Tibial nerve (tissue), 4 donors: ENCODE data around the gene PIP5K1C. TPM values are rescaled to one million over a fixed set of nuclear protein-coding genes. Genes with fewer than 3 reads are reported as not detected.
"Not testable (repeated sequence)": the region's sequence is repeated elsewhere in the genome, so short reads cannot be mapped to it uniquely, and the experiment has no call there.

Experiments used
- DNase-seq, 2 donors: peaks; one replicate each; pipeline ENCODE4 v3.0.0-alpha.2; 2019; ENCODE audit warnings: low spot score in 2 of 2
- H3K27ac ChIP-seq, 4 donors: fragments of 200-600 bp; sonication (generic) in 3 of 4; one replicate each; pipeline ENCODE4 v1.5.1; 2017 to 2019; ENCODE audit warnings: mild to moderate bottlenecking in 1 of 4
- H3K27me3 ChIP-seq, 2 donors: fragments of 200-600 bp; sonication (generic) in 1 of 2; one replicate each; pipeline versions ENCODE4 v1.5.1 to v1.6.0; 2017 to 2019
- H3K36me3 ChIP-seq, 3 donors: fragments of 200-600 bp; sonication (generic); one replicate each; pipeline ENCODE4 v1.5.1; 2018 to 2019
- H3K4me1 ChIP-seq, 4 donors: fragments of 200-600 bp; sonication (generic) in 3 of 4; one replicate each; pipeline ENCODE4 v1.5.1; 2017 to 2019
- H3K4me3 ChIP-seq, 4 donors: fragments of 200-600 bp; sonication (generic) in 3 of 4; one replicate each; pipeline ENCODE4 v1.5.1; 2017 to 2019; ENCODE audit warnings: mild to moderate bottlenecking in 1 of 4, moderate library complexity in 1 of 4
- H3K9me3 ChIP-seq, 4 donors: fragments of 200-600 bp; sonication (generic) in 3 of 4; one replicate each; pipeline ENCODE4 v1.5.1; 2017 to 2019
- CTCF ChIP-seq, 5 experiments: fragments of 200-600 bp in 3 of 5; fragments of 450-650 bp in 2 of 5; sonication (generic) in 3 of 5; IDR thresholded peaks; one replicate each; pipeline ENCODE4 v1.5.1; 2016 to 2019; ENCODE audit warnings: antibody characterized with exemption in 5 of 5, mild to moderate bottlenecking in 3 of 5, moderate library complexity in 2 of 5
- EP300 ChIP-seq, 2 donors: sonication (generic); formaldehyde crosslinking; IDR thresholded peaks; one replicate each; pipeline ENCODE4 v1.6.1; 2017; ENCODE audit warnings: antibody characterized with exemption in 2 of 2, mild to moderate bottlenecking in 1 of 2
- POLR2A ChIP-seq, 2 donors: fragments of 450-650 bp; IDR thresholded peaks; one replicate each; pipeline ENCODE4 v1.6.1; 2017; ENCODE audit warnings: antibody characterized with exemption in 2 of 2, mild to moderate bottlenecking in 2 of 2, moderate library complexity in 2 of 2
- WGBS, 2 donors: methylation state at CpG; one replicate each; pipeline ENCODE4 v1.1.5; 2018; 5-methylcytosine and 5-hydroxymethylcytosine counted together
- total RNA-seq, 4 donors: library from RNA; depleted of rRNA; stranded (reverse); fragments of >200 nt; gene quantifications; one replicate each; pipeline ENCODE4 v1.1.0, GENCODE V29; 2016

The PIP5K1C gene
- total RNA-seq, 4 donors from 2014 or later: 23.0 to 37.2 (median 24.9) TPM

- Histone ChIP-seq H3K4me3 (peak within 1 kb of the TSS; percentile 19 to 49 (median 32)), H3K4me1 (peaks cover 0 to 16% (median 3%) of the 10 kb centered on the region in 4 donors), H3K36me3 (no peaks in the 10 kb centered on the region), H3K27ac (peak within 1 kb of the TSS in 1 of 4 donors; percentile 3), H3K9me3 (no peaks in the 10 kb centered on the region), H3K27me3 (peaks cover 0 to 23% of the 10 kb centered on the region in 2 donors)
- no peak for TF ChIP-seq CTCF (IDR thresholded peaks at IDR 0.05)
- no peak for TF ChIP-seq EP300 (IDR thresholded peaks at IDR 0.05)
- no peak for TF ChIP-seq POLR2A (IDR thresholded peaks at IDR 0.05)
- no peak for DNase-seq
- 3 to 6% methylated on average over 20 to 40 of the region's 84 CpGs for WGBS, 2 donors
Measured at GRCh38 chr19:3585301-3586126, 114.8 kb downstream of the PIP5K1C start, which contains the start of gene GIPC3. GIPC3 (plus strand) TSS chr19:3585478; CDS start chr19:3585598, 120 bp downstream.

- DNase-seq, H3K9me3 ChIP-seq, H3K36me3 ChIP-seq, H3K4me3 ChIP-seq, H3K27ac ChIP-seq: not testable (repeated sequence)
- 86 to 93% methylated on average over 15 of the region's 15 CpGs for WGBS, 2 donors
- peaks cover 0 to 24% (median 4%) of the 10 kb centered on the region in 4 donors for H3K4me1 ChIP-seq
- peaks cover 0 to 23% of the 10 kb centered on the region in 2 donors for H3K27me3 ChIP-seq
Measured at GRCh38 chr19:3584036-3584802, 116.0 kb downstream of the PIP5K1C start.

- not testable (repeated sequence) for H3K27ac ChIP-seq, H3K4me3 ChIP-seq, H3K9me3 ChIP-seq, DNase-seq, H3K36me3 ChIP-seq
- WGBS, 2 donors: 85 to 87% methylated on average over 4 of the region's 4 CpGs
- Histone ChIP-seq H3K4me1 (peaks cover 0 to 29% (median 5%) of the 10 kb centered on the region in 4 donors), H3K27me3 (peaks cover 0 to 23% of the 10 kb centered on the region in 2 donors)
Measured at GRCh38 chr19:3581792-3582191, 118.5 kb downstream of the PIP5K1C start.

Other genes with a start within 250 kb of the PIP5K1C start
- gene SMIM24, start 219.9 kb downstream of the PIP5K1C start, total RNA-seq: not detected
- gene SMIM44, start 217.0 kb downstream of the PIP5K1C start, total RNA-seq: not detected
- gene DOHH, start 199.8 kb downstream of the PIP5K1C start, total RNA-seq: 10 to 100 TPM; 19.7 to 30.3 (median 23.0) TPM
- 10 to 100 TPM; 18.6 to 31.8 (median 25.7) TPM for gene FZR1, start 194.2 kb downstream of the PIP5K1C start, total RNA-seq
- gene TEKTIP1, start 161.3 kb downstream of the PIP5K1C start, total RNA-seq: 1 to 10 TPM in 1 of 4 donors, not detected in 3; 2.4 TPM
- gene MFSD12, start 142.9 kb downstream of the PIP5K1C start, total RNA-seq: 100 to 1,000 TPM in 1 of 4 donors, 10 to 100 TPM in 3; 45.7 to 108 (median 62.8) TPM
- 100 to 1,000 TPM in 3 of 4 donors, 10 to 100 TPM in 1; 94.0 to 181 (median 153) TPM for gene HMG20B, start 127.5 kb downstream of the PIP5K1C start, total RNA-seq
- 1 to 10 TPM in 2 of 4 donors, under 1 TPM in 2; 0.21 to 2.4 (median 1.1) TPM for gene GIPC3, start 115.0 kb downstream of the PIP5K1C start, total RNA-seq
- 10 to 100 TPM in 1 of 4 donors, 1 to 10 TPM in 3; 4.4 to 11.4 (median 7.2) TPM for gene TBXA2R, start 93.6 kb downstream of the PIP5K1C start, total RNA-seq
- gene CACTIN, start 73.7 kb downstream of the PIP5K1C start, total RNA-seq: 10 to 100 TPM; 22.9 to 59.1 (median 42.7) TPM
- gene TJP3, start 7.9 kb upstream of the PIP5K1C start, total RNA-seq: under 1 TPM in 3 of 4 donors, not detected in 1; 0.21 to 0.90 (median 0.22) TPM
- 10 to 100 TPM; 21.6 to 51.0 (median 34.7) TPM for gene APBA3, start 61.2 kb upstream of the PIP5K1C start, total RNA-seq
- gene MRPL54, start 62.2 kb upstream of the PIP5K1C start, total RNA-seq: 100 to 1,000 TPM in 1 of 4 donors, 10 to 100 TPM in 3; 44.1 to 111 (median 59.2) TPM
- gene RAX2, start 71.8 kb upstream of the PIP5K1C start, total RNA-seq: not detected
- gene MATK, start 85.9 kb upstream of the PIP5K1C start, total RNA-seq: 1 to 10 TPM in 3 of 4 donors, under 1 TPM in 1; 0.78 to 2.9 (median 2.1) TPM
- gene ZFR2, start 168.6 kb upstream of the PIP5K1C start, total RNA-seq: not detected
- gene ATCAY, start 180.2 kb upstream of the PIP5K1C start, total RNA-seq: not detected
- not detected for gene NMRK2, start 232.6 kb upstream of the PIP5K1C start, total RNA-seq